ENCODE measurements around the gene TENM4.
A peak's percentile ranks its signal among the peaks of the same experiment; 100 is the strongest.

The TENM4 gene

DNA sequence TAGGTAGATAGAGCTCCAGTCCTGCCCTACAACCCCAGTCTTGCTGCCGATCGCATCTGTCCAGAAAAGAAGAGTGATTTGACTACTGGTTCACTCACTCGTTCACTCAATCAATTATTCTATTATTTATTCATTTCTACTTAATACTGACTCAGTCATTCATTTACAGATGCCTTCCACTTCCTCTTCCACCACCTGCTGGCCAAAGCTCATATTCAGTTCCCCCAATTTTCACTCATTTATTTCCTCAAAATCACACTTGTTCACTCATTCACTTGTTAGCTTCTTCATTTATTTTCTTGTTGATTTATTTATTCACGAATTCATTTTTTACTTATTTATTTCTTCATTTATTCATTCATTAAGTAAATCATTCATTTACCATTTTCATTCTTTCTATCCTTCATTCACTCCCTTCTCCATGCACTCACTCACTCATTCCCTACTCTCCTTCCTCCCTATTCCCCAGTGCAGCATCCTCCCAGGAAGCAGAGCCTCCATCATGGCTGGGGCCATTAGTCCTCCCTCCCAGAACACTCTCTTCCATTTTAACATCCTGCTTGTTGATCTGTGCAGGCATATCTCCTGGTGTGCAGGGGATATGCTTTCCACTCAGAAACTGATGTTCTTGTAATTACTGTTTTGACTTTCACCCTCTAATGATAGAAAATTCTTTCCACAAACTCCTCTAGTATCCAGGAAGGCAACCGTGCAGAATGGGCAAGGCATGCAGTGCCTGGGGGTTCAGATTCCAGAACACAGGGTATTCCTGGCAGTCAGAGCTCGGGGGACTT, 281.0 kb downstream of the TENM4 start:
- no peak for DNase-seq

DNA sequence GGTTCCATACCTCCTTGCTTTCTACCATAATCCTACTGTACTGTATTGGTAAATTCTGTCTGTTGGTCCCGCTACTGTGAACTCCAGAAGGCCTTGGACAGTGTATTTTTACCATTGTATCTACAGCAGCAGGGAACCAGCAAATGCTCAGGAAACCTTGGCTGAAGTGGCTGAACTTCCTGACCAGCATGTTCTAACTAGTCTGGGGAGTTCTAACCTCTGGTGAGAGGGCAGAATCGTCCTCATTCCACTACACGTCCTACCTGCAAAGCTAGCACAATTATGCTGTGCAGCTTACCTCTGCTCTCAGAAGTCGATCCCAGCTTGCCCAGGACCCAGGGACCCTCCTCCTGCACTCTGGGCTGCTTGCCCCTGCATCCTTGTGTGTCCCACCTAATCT, 283.1 kb downstream of the TENM4 start:
- DNase-seq, result no peak

DNA sequence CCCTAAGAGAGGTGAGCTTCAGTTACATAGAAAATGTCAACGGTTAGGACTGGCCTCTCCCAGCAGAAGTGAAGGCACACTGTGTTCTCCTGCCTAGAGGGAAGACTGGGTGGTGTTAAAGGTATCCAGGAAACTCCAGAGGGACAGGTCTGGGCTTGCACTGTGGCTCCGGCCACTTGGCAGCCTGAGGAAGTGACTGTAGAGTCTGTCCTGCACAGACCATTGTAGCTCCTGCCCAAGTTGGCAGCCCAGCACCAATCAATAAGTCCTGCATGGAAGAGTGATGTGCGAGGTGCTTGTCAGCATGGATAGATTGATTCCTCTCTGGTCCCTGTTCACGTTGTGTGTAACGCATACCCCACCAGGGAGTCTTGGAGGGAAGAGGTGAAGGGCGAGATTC, 284.8 kb downstream of the TENM4 start:
- DNase-seq, result no peak

DNA sequence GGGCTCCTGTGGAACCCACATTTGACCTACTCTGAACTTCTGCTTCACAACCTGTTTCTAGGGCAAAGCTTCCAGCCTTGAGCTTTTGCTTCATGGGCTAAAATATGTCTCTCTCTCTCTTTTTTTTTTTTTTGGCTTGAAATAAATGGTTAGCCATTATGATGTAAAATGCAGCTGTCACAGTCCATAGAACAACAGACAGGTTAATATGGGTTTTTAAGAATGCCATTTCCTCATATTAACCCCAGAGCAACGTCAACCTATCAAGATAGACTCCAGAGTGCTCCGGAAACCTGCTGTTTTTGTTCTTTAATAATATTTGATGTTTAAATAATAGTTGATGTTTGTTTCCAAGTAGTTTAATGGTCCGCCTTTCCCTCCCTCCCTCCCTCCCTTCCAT, 285.6 kb downstream of the TENM4 start:
- no peak for DNase-seq

DNA sequence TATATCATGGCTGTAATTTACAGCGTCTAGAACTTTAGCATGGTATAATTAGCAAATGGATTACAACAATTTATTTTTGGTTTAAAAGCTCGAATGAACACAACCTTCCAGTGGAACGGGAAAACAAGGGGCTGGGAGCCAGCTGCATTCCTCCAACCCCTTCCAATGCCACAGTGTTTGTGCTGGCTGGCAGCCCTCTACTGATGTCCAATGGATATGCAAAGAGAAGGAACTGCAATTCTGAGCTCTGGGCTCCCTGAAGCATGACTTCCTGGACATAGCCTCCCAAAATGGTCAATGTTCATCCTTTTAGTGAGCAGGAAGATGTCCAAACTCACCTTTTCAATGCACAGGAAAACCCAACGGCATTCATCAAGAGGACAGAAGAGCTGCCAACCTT, 288.3 kb downstream of the TENM4 start:
- no peak for DNase-seq

DNA sequence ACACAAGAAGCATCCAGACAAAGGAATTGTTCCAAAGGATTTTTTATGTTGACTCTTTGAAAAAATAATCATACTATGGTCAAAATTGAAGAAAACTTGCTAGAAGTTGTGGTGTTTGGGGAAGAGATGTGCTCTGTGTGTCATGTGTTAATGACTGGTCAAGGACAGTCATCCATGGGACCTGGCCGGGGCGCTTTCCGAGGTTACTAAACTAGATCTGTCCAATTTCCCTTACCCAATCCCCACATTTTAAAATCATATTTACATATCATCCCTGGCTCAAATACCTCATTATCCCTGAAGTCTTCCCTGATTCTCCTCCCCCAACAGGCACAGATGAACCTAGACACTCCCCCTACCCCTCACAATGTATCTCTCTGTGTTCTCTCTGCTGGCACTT, 289.4 kb downstream of the TENM4 start:
- DNase-seq, result no peak

DNA sequence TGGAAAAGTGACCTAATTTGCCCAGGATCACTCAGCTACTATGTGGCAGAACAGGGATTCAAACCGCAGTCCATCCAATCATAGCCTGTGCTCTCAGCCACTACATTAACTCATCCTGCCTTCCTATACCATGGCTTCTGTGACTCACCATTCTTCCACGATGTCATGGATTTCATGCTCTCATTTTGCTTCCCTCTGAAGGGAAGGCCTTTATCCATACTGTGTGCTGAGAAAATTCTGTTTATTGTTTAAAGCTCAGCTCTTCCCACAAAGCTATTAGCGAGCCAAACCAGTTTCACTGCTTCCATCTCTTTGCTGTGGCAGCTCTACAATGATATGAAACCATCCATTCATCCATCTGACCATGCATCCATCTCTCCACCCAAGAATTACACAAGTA, 289.9 kb downstream of the TENM4 start:
- no peak for DNase-seq

DNA sequence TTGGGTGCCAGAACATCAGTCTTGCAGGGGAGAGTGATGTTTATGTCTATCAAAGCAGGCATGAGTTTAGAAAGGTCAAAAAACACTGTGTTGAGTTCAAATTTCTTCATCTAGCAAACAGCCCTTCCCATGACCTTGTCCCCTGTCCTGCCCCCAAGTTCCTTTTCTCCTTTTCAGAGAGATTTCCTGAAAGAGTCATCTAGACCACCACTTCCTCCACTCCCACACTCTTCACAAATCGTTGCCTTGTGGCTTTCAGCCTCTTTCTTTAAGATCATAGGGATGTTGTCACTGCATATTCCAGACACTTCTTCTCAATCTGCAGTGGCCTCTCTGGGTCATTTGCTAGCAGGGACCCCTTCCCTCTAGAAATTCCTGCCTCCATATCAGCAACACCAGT, 290.5 kb downstream of the TENM4 start:
- DNase-seq, result no peak

DNA sequence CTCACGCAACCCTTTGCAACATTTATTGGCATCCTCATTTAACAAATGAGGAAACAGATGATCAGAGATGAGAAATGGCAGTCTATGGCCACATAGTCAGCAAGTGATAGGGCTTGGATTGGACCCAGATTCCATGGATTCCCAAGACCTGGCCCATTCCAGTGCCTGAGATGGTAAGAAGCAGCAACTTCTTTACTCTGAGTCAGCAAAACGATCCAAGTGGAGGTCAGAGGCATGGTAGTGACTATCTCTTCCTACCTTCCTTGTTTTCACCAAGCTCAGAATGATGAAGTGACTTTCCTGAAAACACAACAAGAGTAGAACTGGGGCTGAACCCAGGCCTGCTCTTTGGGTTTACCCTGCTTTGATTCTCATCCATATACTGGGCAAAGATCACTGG, 293.1 kb downstream of the TENM4 start:
- DNase-seq, result no peak

DNA sequence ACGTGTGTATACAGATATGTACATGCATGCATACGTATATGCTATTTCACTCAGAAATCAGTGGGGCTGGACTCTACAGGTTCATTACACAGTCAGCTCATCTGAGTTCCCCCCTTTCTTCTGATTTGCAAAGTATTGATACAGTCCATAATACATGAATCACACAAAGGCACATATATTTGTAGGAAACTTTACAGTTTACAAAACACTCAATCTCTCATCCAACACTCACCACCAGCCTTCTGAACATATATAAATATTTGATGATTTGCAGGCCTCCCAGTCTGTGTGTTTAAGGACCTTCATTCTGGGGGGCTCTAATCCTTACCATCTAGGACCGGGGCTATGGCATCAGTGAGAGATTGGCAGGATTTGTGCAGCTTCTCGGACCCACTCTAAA, 293.8 kb downstream of the TENM4 start:
- DNase-seq, result no peak

DNA sequence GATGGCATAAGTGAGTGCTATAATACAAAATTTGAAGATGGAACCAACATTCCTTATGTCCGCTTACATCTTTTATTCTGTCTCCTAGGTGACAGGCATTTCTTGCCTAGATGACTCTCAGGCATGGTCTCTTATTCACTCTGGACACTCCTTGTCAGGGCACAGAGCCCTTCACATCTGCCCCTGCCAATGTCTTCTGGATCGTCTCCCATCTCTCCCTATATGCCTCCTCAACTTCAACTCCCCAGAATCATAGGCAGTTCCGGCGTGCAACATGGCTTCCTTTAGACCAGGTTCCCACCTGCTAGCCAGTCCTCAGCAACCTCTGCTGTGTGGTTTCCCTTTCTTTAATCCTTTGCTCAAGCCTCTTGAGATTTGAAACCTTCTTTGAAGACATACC, 300.9 kb downstream of the TENM4 start:
- no peak for DNase-seq

DNA sequence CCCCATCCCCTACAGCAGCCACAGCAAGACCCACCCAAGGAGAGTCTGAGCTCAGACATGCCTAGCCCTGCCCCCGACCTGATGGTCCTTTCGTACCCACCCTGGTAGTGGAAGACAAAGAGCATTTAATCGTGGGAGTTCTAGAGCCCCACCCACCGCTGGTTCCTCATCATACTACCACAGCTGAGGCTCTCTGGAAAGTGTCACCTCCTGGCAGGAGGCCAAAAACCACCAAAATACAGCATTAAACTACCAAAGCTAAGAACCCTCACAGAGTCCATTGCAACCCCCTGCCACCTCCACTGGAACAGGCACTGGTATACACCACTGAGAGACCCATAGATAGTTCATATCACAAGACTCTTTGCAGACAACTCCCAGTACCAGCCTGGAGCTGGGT, 311.1 kb downstream of the TENM4 start:
- DNase-seq, result no peak

DNA sequence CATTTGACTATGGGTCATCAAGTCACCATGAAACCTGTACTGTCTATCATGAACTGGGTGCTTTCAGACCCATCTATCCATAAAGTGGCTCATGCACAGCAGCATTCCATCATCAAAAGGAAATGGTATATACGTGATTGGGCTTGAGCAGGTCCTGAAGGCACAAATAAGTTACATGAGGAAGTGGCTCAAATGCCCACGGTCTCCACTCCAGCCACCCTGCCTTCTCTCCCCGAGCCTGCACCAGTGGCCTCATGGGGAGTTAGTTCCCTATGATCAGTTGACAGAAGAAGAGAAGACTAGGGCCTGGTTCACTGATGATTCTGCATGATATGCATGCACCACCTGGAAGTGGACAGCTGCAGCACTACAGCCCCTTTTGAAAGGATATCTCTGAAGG, 312.5 kb downstream of the TENM4 start:
- DNase-seq, result no peak

DNA sequence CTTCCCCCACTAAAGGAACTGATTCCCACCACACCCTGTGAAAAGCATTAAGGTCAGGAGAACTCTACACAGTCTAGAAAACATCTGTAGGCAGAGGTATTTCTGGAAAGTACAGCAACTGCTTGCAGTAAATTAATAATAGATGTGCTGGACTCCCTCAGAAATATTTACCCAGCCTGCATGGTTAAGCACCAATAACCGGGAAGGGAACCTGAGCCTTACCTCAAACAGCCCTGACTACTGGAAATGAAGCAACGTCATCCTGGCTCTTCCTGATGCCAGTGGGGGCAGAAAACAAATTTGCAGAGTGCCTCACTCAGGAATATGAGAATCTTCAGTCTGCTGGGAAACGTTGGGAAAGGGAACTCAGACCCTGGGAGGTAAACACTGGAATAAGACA, 318.1 kb downstream of the TENM4 start:
- peak in 1 of 2 experiments; percentile 47 for DNase-seq

DNA sequence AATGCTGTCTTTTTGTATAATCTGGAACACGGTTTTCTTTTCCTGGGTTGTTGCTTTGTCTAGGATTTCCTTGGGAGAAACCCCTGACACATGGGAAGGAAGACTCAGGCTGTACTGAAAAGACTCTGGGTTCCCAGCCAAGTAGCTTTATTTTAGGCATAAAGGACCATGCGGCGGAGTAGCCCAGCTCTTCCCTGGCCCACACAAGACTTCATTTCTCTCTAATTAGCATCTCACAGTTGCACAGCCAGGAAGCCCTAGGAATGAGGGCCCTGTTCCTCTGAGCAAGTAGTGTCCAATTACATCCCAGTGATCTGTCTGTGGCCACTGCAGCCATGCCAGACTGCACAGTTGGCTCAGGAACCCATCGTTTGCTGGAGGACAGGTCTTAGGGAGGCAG, 319.5 kb downstream of the TENM4 start:
- DNase-seq, result peak; percentile 13 to 54

DNA sequence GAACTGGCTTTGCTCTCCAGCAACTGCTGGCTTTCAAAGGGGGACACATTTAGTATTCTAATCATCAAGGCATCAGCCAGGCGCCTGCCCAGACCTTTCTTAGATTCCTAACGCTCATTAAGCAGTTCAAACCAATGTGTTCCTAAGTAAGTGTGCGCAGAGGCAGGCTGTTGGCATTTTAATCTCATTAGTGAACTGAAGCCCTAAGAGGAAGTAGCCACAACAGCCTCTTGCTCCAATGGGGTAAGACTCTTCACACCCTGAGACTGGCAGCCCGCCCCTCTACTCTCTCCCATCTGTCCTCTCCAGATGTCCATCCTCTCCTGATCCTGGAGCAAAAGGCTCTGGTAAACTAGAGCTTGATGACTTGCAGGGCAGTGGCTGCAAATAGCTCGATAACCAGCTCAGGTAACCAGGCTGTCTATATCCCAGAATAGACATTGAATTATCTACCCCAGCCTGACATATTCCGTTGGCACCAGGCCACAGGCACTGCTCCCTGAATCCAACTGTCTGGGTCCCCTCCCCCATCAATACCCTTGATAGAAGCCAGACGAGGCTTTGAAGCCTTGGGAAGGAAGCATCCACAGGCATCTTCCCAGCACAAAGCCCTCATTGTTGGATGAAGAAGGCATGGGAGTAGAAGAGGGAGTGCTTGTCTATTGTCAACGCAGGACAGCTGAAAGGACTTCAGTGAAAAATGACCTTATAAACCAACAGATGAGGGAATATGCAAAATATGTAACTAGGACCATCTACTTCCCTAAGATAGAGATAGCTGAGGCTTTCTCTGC, 321.1 kb downstream of the TENM4 start:
- no peak for DNase-seq

DNA sequence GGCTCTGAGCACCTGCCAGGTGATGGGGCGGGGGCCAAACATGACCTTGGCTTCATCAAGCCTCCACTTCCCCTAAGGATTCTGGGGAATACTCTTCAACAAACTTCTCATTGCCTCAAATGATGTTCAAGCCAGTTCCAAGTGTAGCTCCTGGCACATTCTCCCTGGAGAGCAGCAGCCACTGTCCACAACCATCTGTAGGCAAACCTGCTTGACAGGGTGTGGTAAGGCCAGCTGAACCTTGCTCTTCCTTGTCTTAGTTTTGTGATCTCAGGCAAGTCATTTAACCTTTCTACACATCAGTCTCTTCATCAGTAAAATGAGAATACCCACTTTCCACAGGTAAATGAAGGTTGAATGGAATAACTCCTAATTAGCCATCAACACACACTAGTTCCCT, 323.3 kb downstream of the TENM4 start:
- DNase-seq, result no peak

DNA sequence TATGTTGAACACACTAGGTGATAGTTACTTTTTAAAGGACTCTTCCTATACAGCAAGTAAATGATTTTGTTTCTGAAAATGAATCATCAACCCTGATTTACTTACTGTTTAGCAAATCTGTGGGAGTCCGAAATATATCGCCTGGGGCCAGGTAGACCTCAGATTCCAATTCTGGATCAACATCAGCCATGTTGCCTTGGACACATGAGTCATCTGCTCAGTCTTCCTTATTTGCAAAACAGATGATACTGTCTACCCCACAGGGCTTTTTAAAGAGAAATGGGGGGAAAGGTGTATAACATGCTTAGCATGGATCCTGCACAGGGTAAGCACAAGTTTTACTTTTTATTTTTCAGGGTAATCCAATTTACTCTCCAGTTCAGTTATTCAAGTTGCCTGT, 324.2 kb downstream of the TENM4 start:
- no peak for DNase-seq

DNA sequence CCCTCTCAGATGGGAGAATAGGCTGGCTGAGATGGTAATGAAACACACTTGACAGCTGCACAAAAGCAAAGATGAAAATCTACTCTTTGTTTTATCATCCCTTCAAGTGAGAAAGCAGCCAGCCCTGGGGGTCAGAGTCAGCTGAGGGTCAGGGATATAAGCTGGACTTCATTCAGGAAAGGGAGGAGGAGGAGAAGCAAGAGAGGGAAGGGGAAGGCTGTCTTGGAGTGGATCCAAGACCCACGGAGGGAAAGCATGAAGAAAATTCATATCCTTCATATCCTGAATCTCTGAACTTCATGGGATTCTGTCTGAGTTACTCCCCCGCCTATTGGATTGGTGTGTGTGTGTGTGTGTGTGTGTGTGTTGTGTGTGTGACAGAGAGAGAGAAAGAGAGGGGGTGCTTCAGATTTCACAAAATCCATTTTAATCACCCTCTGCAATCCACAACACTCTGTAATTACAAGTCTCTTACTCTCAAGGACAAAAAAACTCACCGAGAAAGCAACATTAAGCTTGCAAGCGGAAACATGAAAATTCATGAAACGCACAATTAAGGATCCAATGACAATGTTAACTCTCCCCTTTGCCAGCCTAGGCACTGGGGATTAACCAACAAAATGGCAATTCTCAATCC, 327.7 kb downstream of the TENM4 start:
- DNase-seq, result no peak

DNA sequence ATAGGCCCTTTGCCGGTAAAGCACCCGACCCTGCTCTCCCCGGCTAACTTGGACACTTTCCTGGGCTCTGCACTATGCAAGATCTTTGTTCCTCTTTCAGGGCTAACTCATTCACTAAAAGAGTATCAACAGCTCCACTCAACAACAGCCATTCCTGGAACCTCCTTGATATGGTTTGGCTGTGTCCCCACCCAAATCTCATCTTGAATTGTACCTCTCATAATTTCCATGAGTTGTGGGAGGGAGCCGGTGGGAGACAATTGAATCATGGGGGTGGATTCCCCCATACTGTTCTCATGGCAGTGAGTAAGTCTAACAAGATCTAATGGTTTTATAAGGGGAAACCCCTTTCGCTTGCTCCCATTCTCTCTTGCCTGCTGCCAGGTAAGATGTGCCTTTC, 330.0 kb downstream of the TENM4 start:
- no peak for DNase-seq

DNA sequence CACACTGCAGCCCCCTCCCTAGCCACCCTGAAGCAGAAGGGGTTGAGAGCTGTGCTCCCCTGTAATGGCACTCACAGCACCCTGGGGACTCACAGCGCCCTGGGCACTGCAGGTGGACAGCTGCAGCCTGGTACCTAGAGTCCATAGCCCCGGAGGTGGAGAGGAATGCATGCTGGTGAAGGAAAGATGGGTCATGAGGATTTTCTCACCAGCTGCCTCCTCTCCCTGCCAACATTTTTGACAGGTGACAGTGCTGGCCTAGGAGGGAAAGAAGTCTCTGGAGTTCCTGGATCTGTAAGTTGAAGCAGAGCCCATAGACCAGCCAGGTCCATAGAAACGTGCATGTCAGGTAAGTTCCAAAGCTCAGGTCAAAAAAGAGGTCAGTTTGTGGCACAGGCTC, 330.5 kb downstream of the TENM4 start:
- no peak for DNase-seq

DNA sequence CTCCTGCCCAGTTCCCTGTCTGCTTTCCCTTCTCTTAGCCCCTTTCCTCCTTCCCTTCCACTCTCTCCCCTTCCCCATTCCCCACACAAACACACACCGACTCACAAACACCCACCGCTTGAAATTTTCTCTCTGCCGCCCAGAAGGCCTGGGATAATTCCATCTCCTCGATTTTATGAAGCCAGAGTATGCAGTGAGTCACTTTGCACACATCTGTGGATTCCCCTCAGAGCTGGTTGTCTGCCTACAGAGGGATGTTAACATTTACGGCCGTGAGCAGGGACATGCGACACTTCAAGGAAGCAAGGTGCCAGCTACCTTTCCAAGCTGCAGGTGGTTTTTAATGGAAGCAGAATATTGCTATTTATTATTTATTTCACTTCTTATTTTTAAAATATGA, 332.0 kb downstream of the TENM4 start:
- DNase-seq, result no peak

DNA sequence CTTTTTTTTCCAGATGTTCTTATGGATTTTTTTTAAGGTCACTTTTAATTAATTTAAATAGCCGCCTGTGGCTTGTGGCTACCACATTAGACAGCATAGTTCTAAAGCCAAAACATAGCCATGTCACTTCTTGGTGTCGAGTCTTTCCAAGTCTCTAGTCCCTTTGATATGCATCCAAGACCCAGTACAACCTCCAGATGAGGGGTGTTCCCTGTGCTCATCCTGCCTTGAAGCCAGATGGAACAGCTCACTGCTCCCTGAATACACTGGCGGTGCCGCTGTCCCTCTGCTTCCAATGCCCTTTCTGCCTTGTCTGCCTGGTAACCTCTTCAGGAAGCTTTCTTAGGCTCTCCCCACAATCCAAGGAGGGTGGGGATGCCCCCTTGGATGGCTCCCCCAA, 338.0 kb downstream of the TENM4 start:
- no peak for DNase-seq

DNA sequence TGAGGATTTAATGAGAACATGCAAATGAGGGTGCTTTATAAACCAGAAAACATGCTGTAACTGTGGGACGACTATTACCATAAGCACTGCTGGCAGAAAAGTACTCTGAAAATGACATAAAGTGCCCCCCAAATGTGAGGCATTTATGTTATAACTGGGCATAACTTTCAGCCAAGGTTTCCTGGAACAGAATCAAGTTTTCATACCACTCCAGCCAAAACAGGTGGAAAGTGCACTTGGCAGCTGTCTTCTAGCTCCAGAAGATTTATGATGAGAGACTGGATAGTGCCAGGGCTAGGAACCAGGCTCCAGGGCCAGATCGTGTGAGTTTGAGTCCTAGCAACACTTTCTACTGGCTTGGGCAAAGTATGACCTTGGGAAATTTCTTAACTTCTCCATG, 339.2 kb downstream of the TENM4 start:
- DNase-seq, result no peak
